ENCODE results near the gene TAPBP. TPM values are rescaled to one million over a fixed set of nuclear protein-coding genes. Genes with fewer than 3 reads are reported as not detected.

TAPBP gene
- total RNA-seq, 2 donors from 2014 or later = 88.0 to 107 TPM

GRCh38 chr6:33273924-33274902 lies 39.7 kb downstream of the TAPBP start:
- H3K27ac ChIP-seq = no peak overlapping the region
- DNase-seq (ENCODE audit: low spot score) (no peak), ATAC-seq (ENCODE audit: insufficient number of reproducible peaks, low FRiP score, low read depth) (no peak)
- no peak for TF ChIP-seq CTCF (IDR thresholded peaks at IDR 0.05)
- H3K36me3 ChIP-seq = peaks cover 10% of the 10 kb centered on the region
- H3K4me1 ChIP-seq (ENCODE audit: control insufficient read depth in 1 of 2, low read depth in 2 of 2) = peaks cover 27 to 63% of the 10 kb centered on the region in 2 donors
- no peaks in the 10 kb centered on the region for H3K27me3 ChIP-seq (replicated peaks; ENCODE audit: insufficient read depth)
- no peak overlapping the region for H3K4me3 ChIP-seq
- no peaks in the 10 kb centered on the region for H3K9me3 ChIP-seq

GRCh38 chr6:33273129-33273923 lies 40.6 kb downstream of the TAPBP start:
- peak overlapping the region; percentile 89 for H3K4me3 ChIP-seq
- TF ChIP-seq CTCF (IDR thresholded peaks at IDR 0.05) = no peak
- no peaks in the 10 kb centered on the region for H3K27me3 ChIP-seq (replicated peaks; ENCODE audit: insufficient read depth)
- no peaks in the 10 kb centered on the region for H3K9me3 ChIP-seq
- peaks cover 27 to 58% of the 10 kb centered on the region in 2 donors for H3K4me1 ChIP-seq (ENCODE audit: control insufficient read depth in 1 of 2, low read depth in 2 of 2)
- peak overlapping the region in 1 of 2 donors; percentile 94 for H3K27ac ChIP-seq
- H3K36me3 ChIP-seq = peaks cover 12% of the 10 kb centered on the region
- no peak for DNase-seq (ENCODE audit: low spot score)
- no peak for ATAC-seq (ENCODE audit: insufficient number of reproducible peaks, low FRiP score, low read depth)

- DNase-seq (ENCODE audit: low spot score) (no peak), ATAC-seq (ENCODE audit: insufficient number of reproducible peaks, low FRiP score, low read depth) (no peak)
- Histone ChIP-seq H3K27me3 (replicated peaks; ENCODE audit: insufficient read depth) (no peaks in the 10 kb centered on the region), H3K4me3 (peak overlapping the region; percentile 89), H3K27ac (peak overlapping the region; percentile 94 to 96), H3K4me1 (ENCODE audit: control insufficient read depth in 1 of 2, low read depth in 2 of 2) (peaks cover 27 to 53% of the 10 kb centered on the region in 2 donors), H3K36me3 (peaks cover 20% of the 10 kb centered on the region), H3K9me3 (no peaks in the 10 kb centered on the region)
- no peak for TF ChIP-seq CTCF (IDR thresholded peaks at IDR 0.05)
These were observed 41.4 kb downstream of the TAPBP start for GRCh38 chr6:33272275-33273128.

- DNase-seq (ENCODE audit: low spot score) = peak; percentile 92
- Histone ChIP-seq H3K4me1 (ENCODE audit: control insufficient read depth in 1 of 2, low read depth in 2 of 2) (peaks cover 27 to 51% of the 10 kb centered on the region in 2 donors), H3K9me3 (no peaks in the 10 kb centered on the region), H3K27ac (peak within 1 kb of the TSS; percentile 94 to 96), H3K36me3 (peaks cover 28% of the 10 kb centered on the region), H3K27me3 (replicated peaks; ENCODE audit: insufficient read depth) (no peaks in the 10 kb centered on the region), H3K4me3 (peak within 1 kb of the TSS; percentile 89)
- peak; percentile 85 for ATAC-seq (ENCODE audit: insufficient number of reproducible peaks, low FRiP score, low read depth)
- no peak for TF ChIP-seq CTCF (IDR thresholded peaks at IDR 0.05)
These were observed 42.2 kb downstream of the TAPBP start, which contains the start of the genes RPS18 and VPS52 for GRCh38 chr6:33271468-33272274. TSS of gene RPS18 (plus strand) at chr6:33272075. CDS start at chr6:33272120, 45 bp downstream. TSS of gene VPS52 (minus strand) at chr6:33271876. CDS start at chr6:33271675, 201 bp downstream.
